ENCODE results near the gene LACC1. TPM values are rescaled to one million over a fixed set of nuclear protein-coding genes. Genes with fewer than 3 reads are reported as not detected.

The LACC1 gene
- total and polyA plus RNA-seq, 2 of the 13 experiments (the other 11 are each of a cell fraction or from before 2014, with no cell fraction given) = 0.92 to 1.7 TPM

GRCh38 chr13:43916828-43917227 lies 37.1 kb downstream of the LACC1 start:
- no peaks in the 10 kb centered on the region for H3K27me3 ChIP-seq (ENCODE audit: control insufficient read depth in 1 of 2, insufficient read depth in 2 of 2, low read length in 2 of 2)
- H3K9ac ChIP-seq (ENCODE audit: insufficient read depth, low read depth, low read length) = no peak overlapping the region
- H3K4me3 ChIP-seq (replicated peaks in 1 of 3; ENCODE audit: insufficient read depth in 1 of 3, low read depth in 2 of 3, low read length in 3 of 3) = no peak overlapping the region
- no peak overlapping the region for H3K27ac ChIP-seq (ENCODE audit: extremely low read length, insufficient read depth, low read length)
- in situ Hi-C loops (cut with HindIII; ENCODE audit: extremely low pct_ligation_motif_present, low pct_unique_long_range_greater_than_20kb) = loop anchor here (25.0 kb wide), 1 partner anchor 1045 kb away; no protein-coding TSS in a partner anchor
- intact Hi-C loops (cut with micrococcal nuclease; ENCODE audit: unreplicated experiment) = no loop called here
- CTCF ChIA-PET (ENCODE audit: low intra/inter-chr PET ratio, low total read pairs) = no interaction called here
- FAIRE-seq (no peak), ATAC-seq (no peak), DNase-seq (ENCODE audit: low spot score) (no peak)
- no peaks in the 10 kb centered on the region for H3K36me3 ChIP-seq (replicated peaks in 1 of 2; ENCODE audit: control insufficient read depth in 1 of 2, insufficient read depth in 2 of 2, low read length in 2 of 2)
- TF ChIP-seq EEA1 (CRISPR knock-in tag; IDR thresholded peaks at IDR 0.05; ENCODE audit: borderline replicate concordance) (no peak), KLF13 (CRISPR knock-in tag; IDR thresholded peaks at IDR 0.05) (no peak), ARID4A (CRISPR knock-in tag; IDR thresholded peaks at IDR 0.05; ENCODE audit: borderline replicate concordance) (no peak), GABPA (IDR thresholded peaks at IDR 0.05; ENCODE audit: low read depth, low read length) (no peak), GABPA (CRISPR knock-in tag; IDR thresholded peaks at IDR 0.05; ENCODE audit: low read depth) (no peak), EED (CRISPR knock-in tag; IDR thresholded peaks at IDR 0.05) (no peak), FOXO1 (CRISPR knock-in tag; IDR thresholded peaks at IDR 0.05) (no peak), ZNF33A (CRISPR knock-in tag; IDR thresholded peaks at IDR 0.05; ENCODE audit: borderline replicate concordance) (no peak), NR2F6 (IDR thresholded peaks at IDR 0.05) (no peak), NR2F6 (CRISPR knock-in tag; IDR thresholded peaks at IDR 0.05) (no peak), SOX5 (CRISPR knock-in tag; IDR thresholded peaks at IDR 0.05; ENCODE audit: borderline replicate concordance) (no peak), HNF4G (IDR thresholded peaks at IDR 0.05; ENCODE audit: borderline replicate concordance, low read depth, low read length) (no peak), HNF4G (CRISPR knock-in tag; IDR thresholded peaks at IDR 0.05; ENCODE audit: borderline replicate concordance, low read depth) (no peak), IRF1 (CRISPR knock-in tag; IDR thresholded peaks at IDR 0.05; ENCODE audit: low read depth) (no peak), PRMT3 (CRISPR knock-in tag; IDR thresholded peaks at IDR 0.05; ENCODE audit: borderline replicate concordance, low read depth) (no peak), ZNF768 (CRISPR knock-in tag; IDR thresholded peaks at IDR 0.05) (no peak), UBTF (CRISPR knock-in tag; IDR thresholded peaks at IDR 0.05) (no peak), ZFP62 (CRISPR knock-in tag; IDR thresholded peaks at IDR 0.05) (no peak)
- H3K79me2 ChIP-seq (ENCODE audit: insufficient read depth, low read length) = no peaks in the 10 kb centered on the region
- no peak overlapping the region for H3K4me2 ChIP-seq (ENCODE audit: low read depth, low read length)
- no peaks in the 10 kb centered on the region for H3K9me3 ChIP-seq (ENCODE audit: low read length)
- 0% methylated on average over 2 of the region's 2 CpGs for WGBS (ENCODE audit: low lambda C conversion rate)
- H3K4me1 ChIP-seq (ENCODE audit: insufficient read depth, low read length) = no peaks in the 10 kb centered on the region
- no peak overlapping the region for H2AFZ ChIP-seq (ENCODE audit: low read length)
- BruUV-seq (replicated peaks) = no TSS peak
- H4K20me1 ChIP-seq (ENCODE audit: insufficient read depth, low read length) = no peaks in the 10 kb centered on the region
- POLR2A ChIA-PET = no interaction called here

All from HepG2 (cell line).